NT2/D1 (cell line): Measurements from ENCODE around the gene SEMA7A.

Experiments
- DNase-seq: peaks from one replicate; pipeline ENCODE4 v3.0.0-alpha.2; 2011; ENCODE audit warnings: low read depth, low spot score
- H3K27me3 ChIP-seq: 2 replicates; pipeline ENCODE4 v1.6.0; 2011; ENCODE audit warnings: mild to moderate bottlenecking; ENCODE audit not compliant: insufficient read length, insufficient read depth
- H3K36me3 ChIP-seq: 2 replicates; pipeline ENCODE4 v1.6.1; 2011; ENCODE audit warnings: mild to moderate bottlenecking, low read length, mixed read lengths; ENCODE audit not compliant: insufficient read depth, insufficient read length
- H3K4me1 ChIP-seq: 2 replicates; pipeline ENCODE4 v1.5.1; 2011; ENCODE audit not compliant: insufficient read depth, insufficient read length
- H3K4me3 ChIP-seq: 2 replicates; pipeline ENCODE4 v1.5.1; 2011; ENCODE audit warnings: low read depth; ENCODE audit not compliant: insufficient read length
- H3K9ac ChIP-seq: 2 replicates; pipeline ENCODE4 v1.6.0; 2011; ENCODE audit warnings: low read depth; ENCODE audit not compliant: insufficient read length
- H3K9me3 ChIP-seq: 2 replicates; pipeline ENCODE4 v1.5.1; 2011; ENCODE audit warnings: mild to moderate bottlenecking, low read length; ENCODE audit not compliant: insufficient read depth
- SUZ12 ChIP-seq: IDR thresholded peaks from 2 replicates; pipeline ENCODE4 v1.6.1; 2011; ENCODE audit not compliant: insufficient read length, insufficient read depth; ENCODE audit errors: extremely low read depth
- YY1 ChIP-seq: IDR thresholded peaks from 2 replicates; pipeline ENCODE4 v1.6.1; 2011; ENCODE audit not compliant: insufficient read length, insufficient read depth
- ZNF274 ChIP-seq: IDR thresholded peaks from 2 replicates; pipeline ENCODE4 v1.6.1; 2011; ENCODE audit warnings: mild to moderate bottlenecking, low read depth, low read length

SEMA7A gene

DNA sequence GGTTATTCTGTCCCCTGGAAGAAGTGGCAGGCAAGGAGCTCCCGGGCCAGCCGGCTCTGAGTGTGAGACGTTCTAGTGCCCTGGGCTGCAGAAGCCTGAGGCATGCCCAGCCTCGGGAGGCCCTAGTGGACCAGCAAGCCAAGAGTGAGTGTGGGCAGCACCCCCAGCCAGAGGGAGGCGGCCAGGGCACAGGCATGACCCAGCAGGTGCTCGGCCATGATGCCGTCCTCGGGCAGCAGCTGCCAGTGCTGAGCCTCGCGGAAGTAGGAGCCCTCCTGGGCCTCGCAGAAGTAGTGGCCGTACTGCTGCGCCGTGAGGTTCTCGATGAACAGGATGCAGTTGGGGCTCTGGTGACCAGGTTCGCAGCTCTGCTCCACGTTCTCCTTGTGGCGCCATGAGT is 23.3 kb downstream of the SEMA7A start:
- no peaks in the 10 kb centered on the region for H3K27me3 ChIP-seq
- no peak for DNase-seq
- peaks cover 32% of the 10 kb centered on the region for H3K4me1 ChIP-seq
- H3K36me3 ChIP-seq: peaks cover 54% of the 10 kb centered on the region
- H3K9me3 ChIP-seq: no peaks in the 10 kb centered on the region
- TF ChIP-seq YY1: no peak
- TF ChIP-seq SUZ12: no peak
- no peak for TF ChIP-seq ZNF274
- no peak overlapping the region for H3K9ac ChIP-seq
- H3K4me3 ChIP-seq: no peak overlapping the region

DNA sequence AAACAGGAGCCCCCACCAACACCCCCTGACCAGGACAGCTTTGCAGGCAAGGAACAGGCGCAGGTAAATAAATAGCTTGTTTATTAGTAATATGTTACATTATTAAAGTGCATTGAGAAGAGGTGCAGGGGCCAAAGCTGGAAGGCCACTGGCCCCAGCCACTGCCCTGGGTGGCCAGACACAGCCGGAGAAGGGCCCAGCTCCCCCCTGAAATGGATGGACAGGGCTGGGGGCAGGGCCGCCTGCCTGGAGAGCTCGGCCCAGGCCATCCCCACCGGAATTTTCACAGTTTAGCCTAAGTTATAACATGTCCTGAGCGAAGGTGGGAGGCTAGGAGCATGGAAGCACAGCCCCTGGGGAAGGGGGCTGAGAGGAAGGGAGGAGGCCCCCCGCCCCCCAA is 24.5 kb downstream of the SEMA7A start:
- peak overlapping the region; percentile 35 for H3K9ac ChIP-seq
- H3K27me3 ChIP-seq: no peaks in the 10 kb centered on the region
- peaks cover 42% of the 10 kb centered on the region for H3K36me3 ChIP-seq
- TF ChIP-seq YY1 (no peak), SUZ12 (no peak), ZNF274 (no peak)
- peaks cover 30% of the 10 kb centered on the region for H3K4me1 ChIP-seq
- no peak for DNase-seq
- H3K4me3 ChIP-seq: no peak overlapping the region
- no peaks in the 10 kb centered on the region for H3K9me3 ChIP-seq

DNA sequence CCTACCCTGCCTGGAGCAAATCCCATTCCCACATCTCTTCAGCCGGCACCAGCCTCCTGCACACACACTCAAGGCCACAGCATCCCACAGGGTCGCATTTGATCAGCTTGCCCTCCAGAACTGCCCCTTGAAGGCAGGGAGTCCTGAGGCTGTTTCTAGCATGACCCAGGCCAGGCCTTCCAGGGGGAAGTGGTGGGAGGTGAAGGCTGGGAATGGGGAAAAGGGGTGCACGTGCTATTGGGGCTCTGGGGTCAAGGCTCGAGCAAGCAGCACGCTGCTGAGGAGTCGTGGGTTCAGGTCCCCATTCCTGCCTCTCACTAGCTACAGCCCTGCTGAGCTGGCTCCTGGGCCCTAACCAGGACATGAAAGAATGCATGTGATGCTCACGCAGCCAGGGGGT is 24.9 kb downstream of the SEMA7A start:
- no peak for DNase-seq
- Histone ChIP-seq H3K27me3 (no peaks in the 10 kb centered on the region), H3K4me3 (no peak overlapping the region), H3K36me3 (peaks cover 38% of the 10 kb centered on the region), H3K9me3 (no peaks in the 10 kb centered on the region), H3K4me1 (peaks cover 29% of the 10 kb centered on the region), H3K9ac (peak overlapping the region; percentile 35)
- TF ChIP-seq SUZ12: no peak
- TF ChIP-seq YY1: no peak
- no peak for TF ChIP-seq ZNF274

DNA sequence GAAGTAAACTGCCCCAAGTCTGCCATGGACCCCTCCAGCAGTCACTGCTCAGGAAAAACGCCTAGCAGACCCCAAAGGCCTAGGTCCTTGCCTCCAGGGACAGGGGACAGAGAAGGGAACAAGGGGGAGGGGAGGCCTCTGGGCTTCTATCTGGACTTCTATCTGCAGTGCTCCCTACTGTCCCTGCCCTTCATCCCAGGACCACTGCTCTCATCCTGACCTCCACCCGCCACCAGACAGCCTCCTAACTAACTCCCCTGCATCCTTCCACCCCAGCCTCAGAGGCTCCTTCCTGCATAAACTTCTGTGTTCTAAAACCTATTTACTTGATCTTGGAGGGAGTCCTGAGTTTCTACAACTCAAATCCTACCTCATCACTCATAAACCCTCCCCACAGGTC is 25.4 kb downstream of the SEMA7A start:
- TF ChIP-seq ZNF274 (no peak), YY1 (no peak), SUZ12 (no peak)
- no peaks in the 10 kb centered on the region for H3K27me3 ChIP-seq
- H3K4me3 ChIP-seq: no peak overlapping the region
- peak overlapping the region; percentile 35 for H3K9ac ChIP-seq
- no peak for DNase-seq
- peaks cover 34% of the 10 kb centered on the region for H3K36me3 ChIP-seq
- H3K4me1 ChIP-seq: peaks cover 33% of the 10 kb centered on the region
- no peaks in the 10 kb centered on the region for H3K9me3 ChIP-seq

DNA sequence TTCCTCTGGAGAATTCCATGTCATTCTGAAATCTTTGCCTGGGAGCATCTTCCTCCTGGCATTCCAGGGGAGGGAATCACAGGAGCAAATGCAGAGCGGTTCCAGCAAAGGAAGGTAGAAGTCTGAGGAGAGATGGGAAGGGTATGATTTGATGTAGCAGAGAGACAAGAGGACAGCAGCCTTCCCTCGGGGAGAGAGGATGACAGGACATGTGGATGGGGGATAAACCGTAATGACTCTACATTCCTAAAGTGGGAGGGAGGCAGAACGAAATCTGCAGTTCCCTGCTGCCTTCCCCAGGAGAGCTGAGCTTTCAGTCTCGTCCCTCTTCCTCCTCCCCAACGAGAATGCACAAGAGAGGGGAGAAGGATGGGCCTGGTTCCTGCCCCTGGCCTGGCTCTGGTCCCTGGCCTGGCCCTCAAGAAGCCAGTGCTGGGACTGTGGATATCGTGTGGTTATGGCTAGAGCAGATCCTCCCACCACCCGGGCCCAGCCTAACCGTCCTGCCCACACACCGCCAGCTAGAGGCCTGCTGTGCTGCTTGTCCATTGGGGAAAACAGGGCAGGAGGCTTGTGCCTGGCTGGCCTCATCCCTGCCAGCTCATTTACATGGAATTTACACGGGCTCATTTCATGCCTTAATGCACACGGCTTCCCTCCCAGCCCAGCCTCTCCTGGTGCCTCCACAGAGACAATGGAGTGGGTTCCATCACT is 26.6 kb downstream of the SEMA7A start:
- H3K9me3 ChIP-seq: no peaks in the 10 kb centered on the region
- H3K27me3 ChIP-seq: no peaks in the 10 kb centered on the region
- H3K9ac ChIP-seq: peak overlapping the region; percentile 4
- H3K36me3 ChIP-seq: peaks cover 23% of the 10 kb centered on the region
- TF ChIP-seq ZNF274 (no peak), SUZ12 (no peak), YY1 (no peak)
- no peak for DNase-seq
- peaks cover 41% of the 10 kb centered on the region for H3K4me1 ChIP-seq
- H3K4me3 ChIP-seq: no peak overlapping the region

DNA sequence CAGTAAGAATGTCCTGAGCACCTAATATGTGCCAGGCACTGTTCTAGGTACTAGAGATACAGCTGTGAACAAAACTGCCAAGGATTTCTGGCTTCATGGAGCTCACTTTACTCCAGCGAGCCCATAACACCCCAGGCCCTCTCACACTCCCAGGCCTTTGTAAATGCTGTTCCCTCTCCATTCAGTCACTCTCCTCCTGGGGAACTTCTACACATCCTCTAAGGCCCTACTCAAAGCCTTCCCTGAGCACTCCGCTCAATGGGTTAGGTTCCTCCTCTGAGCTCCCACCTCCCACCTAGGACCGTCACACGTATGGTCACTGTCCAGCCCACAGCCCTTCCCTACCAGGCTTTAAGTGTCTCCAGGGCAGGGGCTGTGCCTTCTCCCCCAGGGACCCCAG is 27.2 kb downstream of the SEMA7A start:
- TF ChIP-seq SUZ12 (no peak), YY1 (no peak), ZNF274 (no peak)
- no peak for DNase-seq
- Histone ChIP-seq H3K36me3 (peaks cover 17% of the 10 kb centered on the region), H3K4me1 (peaks cover 43% of the 10 kb centered on the region), H3K9me3 (no peaks in the 10 kb centered on the region), H3K4me3 (no peak overlapping the region), H3K9ac (no peak overlapping the region), H3K27me3 (no peaks in the 10 kb centered on the region)

DNA sequence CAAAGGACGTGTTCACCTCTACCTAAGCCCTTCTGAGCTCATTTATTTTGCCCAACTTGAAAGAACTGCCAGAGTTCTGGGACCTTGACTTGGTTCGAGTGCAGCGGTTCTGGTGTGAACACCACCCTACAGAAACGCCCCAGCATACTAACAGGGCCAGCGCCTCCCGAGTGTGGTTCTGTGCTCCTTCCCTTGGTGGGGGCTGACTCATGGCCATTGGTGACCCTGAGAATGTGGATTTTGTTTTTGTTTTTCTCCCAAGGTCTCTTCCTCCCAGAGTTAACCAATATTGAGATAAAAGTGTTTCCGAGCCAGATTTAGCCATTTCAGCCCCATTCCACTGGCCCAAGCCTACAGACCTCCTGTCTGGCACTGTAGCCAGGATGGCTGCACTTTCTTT is 27.9 kb downstream of the SEMA7A start:
- no peak for TF ChIP-seq ZNF274
- no peak for TF ChIP-seq YY1
- no peak for TF ChIP-seq SUZ12
- Histone ChIP-seq H3K9me3 (no peaks in the 10 kb centered on the region), H3K9ac (no peak overlapping the region), H3K36me3 (peaks cover 10% of the 10 kb centered on the region), H3K27me3 (no peaks in the 10 kb centered on the region), H3K4me1 (peaks cover 49% of the 10 kb centered on the region), H3K4me3 (no peak overlapping the region)
- DNase-seq: no peak
